K562 (cell line): Measurements from ENCODE around the gene TMTC4. TPM values are rescaled to one million over a fixed set of nuclear protein-coding genes. Genes with fewer than 3 reads are reported as not detected.
"Not testable (repeated sequence)": the region's sequence is repeated elsewhere in the genome, so short reads cannot be mapped to it uniquely, and the experiment has no call there.

Experiments used
- ATAC-seq: fragments of 200-7000 bp; cut with Tn5 transposase; 3 replicates; pipeline ENCODE4 v1.9.1; 2020; ENCODE audit warnings: moderate library complexity
- BruUV-seq: library from RNA; stranded (reverse); fragments of 400-500 nt; replicated peaks from 2 replicates; lab custom pipeline; 2021; lab: Mats Ljungman, UMichigan
- CTCF ChIA-PET: fragments of 300-600 bp; formaldehyde crosslinking; extraction: SDS; loops from one replicate; lab custom pipeline; 2021; ENCODE audit warnings: low intra/inter-chr PET ratio; lab: Yijun Ruan, JAX
- POLR2A ChIA-PET: fragments of 300-600, 350-650 bp; sonication (Branson Sonifier 250); formaldehyde crosslinking; extraction: SDS; loops from one replicate; lab custom pipeline; 2021; ENCODE audit warnings: antibody characterized with exemption, inconsistent platforms; lab: Yijun Ruan, JAX
- DNase-seq, 4 experiments: peaks; one replicate each; pipeline versions ENCODE4 v3.0.0 to v3.0.0-alpha.2; 2011 to 2018; ENCODE audit warnings: low spot score in 3 of 4, mixed read lengths in 3 of 4; ENCODE audit errors: extremely low read depth in 1 of 4
- FAIRE-seq: peaks from 2 replicates; lab custom pipeline; 2011; peaks lifted over from hg19 to GRCh38; lab: Jason Lieb, UNC
- H2AFZ ChIP-seq: 2 replicates; pipeline ENCODE4 v1.6.0; 2011; ENCODE audit warnings: low read depth, low read length, control low read depth, inconsistent platforms
- H3K27ac ChIP-seq: fragments of 200-600 bp; 3 replicates; pipeline ENCODE4 v1.8.0; 2011; ENCODE audit warnings: low read depth, mild to moderate bottlenecking, control low read depth, inconsistent platforms, low read length, moderate library complexity, mixed read lengths; ENCODE audit errors: extremely low read depth
- H3K27me3 ChIP-seq, 2 experiments: fragments of 300-600 bp in 1 of 2; 2 replicates in 1 of 2; 3 replicates in 1 of 2; pipeline versions ENCODE4 v1.6.0 to v1.8.0; 2011; ENCODE audit warnings: inconsistent platforms in 2 of 2, low read length in 2 of 2, mild to moderate bottlenecking in 1 of 2, mixed read lengths in 1 of 2, moderate library complexity in 1 of 2; ENCODE audit not compliant: control insufficient read depth in 2 of 2, insufficient read depth in 2 of 2
- H3K36me3 ChIP-seq: fragments of 300-600 bp; 3 replicates; pipeline ENCODE4 v1.8.0; 2011; ENCODE audit warnings: mild to moderate bottlenecking, low read length, inconsistent platforms; ENCODE audit not compliant: control insufficient read depth, insufficient read depth
- H3K4me1 ChIP-seq, 2 experiments: fragments of 200-600 bp in 1 of 2; replicated peaks in 1 of 2; 2 replicates in 1 of 2; 3 replicates in 1 of 2; pipeline versions ENCODE4 v1.5.1 to v1.8.0; 2011; ENCODE audit warnings: inconsistent platforms in 2 of 2, low read length in 2 of 2, mild to moderate bottlenecking in 1 of 2, mixed read lengths in 1 of 2, moderate library complexity in 1 of 2; ENCODE audit not compliant: control insufficient read depth in 2 of 2, insufficient read depth in 2 of 2
- H3K4me2 ChIP-seq: 2 replicates; pipeline ENCODE4 v1.6.1; 2011; ENCODE audit warnings: low read length, control low read depth, inconsistent platforms, mixed read lengths; ENCODE audit not compliant: insufficient read depth
- H3K4me3 ChIP-seq: fragments of 200-600 bp; sonication (generic), shearing (Covaris generic); 2 replicates; pipeline ENCODE4 v1.5.1; 2016; ENCODE audit warnings: control low read depth, inconsistent platforms
- H3K79me2 ChIP-seq: fragments of 200-600 bp; 3 replicates; pipeline ENCODE4 v1.8.0; 2011; ENCODE audit warnings: low read length, inconsistent platforms; ENCODE audit not compliant: control insufficient read depth, insufficient read depth
- H3K9ac ChIP-seq, 2 experiments: 2 replicates each; pipeline versions ENCODE4 v1.6.0 to v1.6.1; 2011; ENCODE audit warnings: low read depth in 2 of 2, low read length in 2 of 2, control low read depth in 1 of 2, inconsistent platforms in 1 of 2, mild to moderate bottlenecking in 1 of 2, mixed read lengths in 1 of 2; ENCODE audit not compliant: insufficient read depth in 1 of 2
- H3K9me1 ChIP-seq: one replicate; pipeline ENCODE4 v1.6.0; 2011; ENCODE audit warnings: inconsistent platforms, mild to moderate bottlenecking, low read length, moderate library complexity; ENCODE audit not compliant: control insufficient read depth, insufficient read depth
- H3K9me3 ChIP-seq: replicated peaks from 2 replicates; pipeline ENCODE4 v1.5.1; 2011; ENCODE audit warnings: low read depth, low read length, inconsistent platforms; ENCODE audit not compliant: control insufficient read depth, insufficient read depth
- H4K20me1 ChIP-seq: replicated peaks from 2 replicates; pipeline ENCODE4 v1.6.1; 2011; ENCODE audit warnings: low read length, inconsistent platforms, mixed read lengths; ENCODE audit not compliant: control insufficient read depth, insufficient read depth
- BRD9 ChIP-seq: fragments of 450-650 bp; IDR thresholded peaks from 2 replicates; pipeline ENCODE4 v1.6.1; 2018; ENCODE audit warnings: low read depth; ENCODE audit not compliant: partially characterized antibody
- ESRRB ChIP-seq: fragments of 250-450 bp; sonication (Bioruptor Pico); IDR thresholded peaks from 2 replicates; pipeline ENCODE4 v1.5.0; 2020; ENCODE audit warnings: mild to moderate bottlenecking, moderate library complexity, borderline replicate concordance
- NFIC ChIP-seq: fragments of 450-650 bp; IDR thresholded peaks from 2 replicates; pipeline ENCODE4 v1.6.1; 2017; ENCODE audit warnings: mild to moderate bottlenecking, inconsistent platforms
- NR4A1 ChIP-seq, 2 experiments: fragments of 250-450 bp in 1 of 2; fragments of 450-650 bp in 1 of 2; sonication (Bioruptor Pico) in 1 of 2; IDR thresholded peaks; 2 replicates each; pipeline versions ENCODE4 v1.4.0 to v1.6.1; 2016 to 2020; ENCODE audit warnings: mild to moderate bottlenecking in 2 of 2, missing compliant biosample characterization in 1 of 2, missing genetic modification characterization in 1 of 2, moderate library complexity in 1 of 2
- RERE ChIP-seq: sonication (generic); formaldehyde crosslinking; IDR thresholded peaks from 2 replicates; pipeline ENCODE4 v1.8.0; 2023; ENCODE audit warnings: missing genetic modification reagents, mild to moderate bottlenecking, borderline replicate concordance
- WGBS: fragments of 100-300 bp; shearing (Covaris generic); methylation state at CpG from one replicate; pipeline ENCODE4 v1.1.6; 2016; ENCODE audit warnings: low coverage, mixed read lengths; ENCODE audit not compliant: insufficient coverage; ENCODE audit errors: missing lambda C conversion rate; 5-methylcytosine and 5-hydroxymethylcytosine counted together
- in situ Hi-C: fragments of 300-500 bp; cut with MboI; formaldehyde crosslinking; loops from 4 replicates; pipeline ENCODE4 v1.15.0; 2018; ENCODE audit warnings: inconsistent platforms, mixed read lengths
- intact Hi-C: fragments of 100-400 bp; cut with micrococcal nuclease; formaldehyde crosslinking; loops from 2 replicates; pipeline ENCODE4 v1.14.2; 2022
- polyA plus RNA-seq, 8 experiments: library from polyadenylated mRNA; depleted of rRNA in 4 of 8; stranded (reverse) in 5 of 8; unstranded in 3 of 8; fragments of >200 nt; fragmentation: Nextera tagmentation in 2 of 8; fragmentation: Illumina TruSeq in 1 of 8; extraction: Ambion mirVana in 2 of 8; extraction: Trizol in 1 of 8; gene quantifications; 2 replicates each; pipeline versions ENCODE4 v1.2.1 to v1.2.3, GENCODE V29; 2011 to 2014; ENCODE audit warnings: inconsistent platforms in 1 of 8, missing spikeins in 1 of 8
- total RNA-seq, 7 experiments: library from RNA; depleted of rRNA in 6 of 7; stranded (reverse); fragments of >200 nt in 6 of 7; fragmentation: Illumina TruSeq in 2 of 7; extraction: Trizol in 2 of 7; gene quantifications; 2 replicates each; pipeline versions ENCODE4 v1.2.1 to v1.2.3, GENCODE V29; 2011 to 2021; ENCODE audit warnings: low replicate concordance in 1 of 7

Gene TMTC4
- total and polyA plus RNA-seq, 9 of the 15 experiments (the other 6 are each of a cell fraction or from before 2014, with no cell fraction given): 3.5 to 16.7 (median 11.8) TPM

DNA sequence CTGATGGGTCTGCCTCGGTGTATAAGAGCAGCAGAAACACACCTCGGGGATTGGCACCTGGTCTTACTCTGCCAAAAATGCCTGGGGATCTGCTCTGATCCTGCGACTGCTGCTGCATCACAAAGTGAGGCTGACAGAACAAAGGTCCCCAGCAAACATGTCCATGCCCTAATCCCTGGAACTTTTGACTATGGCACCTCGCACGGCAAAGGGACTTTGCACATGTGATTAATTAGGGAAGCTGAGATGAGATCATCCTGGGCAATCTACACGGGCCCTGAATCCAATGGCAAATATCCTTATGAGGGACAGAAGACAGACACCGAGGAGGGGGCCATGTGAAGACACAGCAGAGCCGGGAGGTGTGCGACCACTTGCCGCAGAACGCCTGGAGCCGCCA is 94.5 kb downstream of the TMTC4 start (continued):
- no peak for TF ChIP-seq BRD9

DNA sequence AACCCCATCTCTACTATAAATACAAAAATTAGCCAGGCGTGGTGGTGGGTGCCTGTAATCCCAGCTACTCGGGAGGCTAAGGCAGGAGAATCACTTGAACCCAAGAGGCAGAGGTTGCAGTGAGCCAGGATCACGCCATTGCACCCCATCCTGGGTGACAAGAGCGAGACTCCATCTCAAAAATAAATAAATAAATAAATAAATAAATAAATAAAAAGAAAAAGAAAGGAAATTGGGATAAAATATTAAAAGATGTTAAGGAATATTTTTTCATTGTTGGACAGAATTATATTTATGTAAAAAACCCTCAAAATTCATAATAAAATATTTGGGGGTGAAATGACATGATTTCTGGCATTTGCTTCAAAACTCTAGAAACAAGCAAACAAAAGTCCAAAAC is 97.4 kb downstream of the TMTC4 start:
- CTCF ChIA-PET, FAIRE-seq, H3K27me3 ChIP-seq, BruUV-seq, H3K9me1 ChIP-seq, ATAC-seq, H3K4me2 ChIP-seq, H3K9ac ChIP-seq, H3K36me3 ChIP-seq, H3K4me1 ChIP-seq, H4K20me1 ChIP-seq, H3K27ac ChIP-seq, H3K4me3 ChIP-seq, in situ Hi-C loops, H2AFZ ChIP-seq, H3K9me3 ChIP-seq, H3K79me2 ChIP-seq, DNase-seq, POLR2A ChIA-PET: not testable (repeated sequence)
- WGBS: 60% methylated on average over 1 of the region's 4 CpGs
- intact Hi-C loops: loop anchor here (10.0 kb wide), 2 partner anchors 268 to 358 kb away; no protein-coding TSS in a partner anchor

DNA sequence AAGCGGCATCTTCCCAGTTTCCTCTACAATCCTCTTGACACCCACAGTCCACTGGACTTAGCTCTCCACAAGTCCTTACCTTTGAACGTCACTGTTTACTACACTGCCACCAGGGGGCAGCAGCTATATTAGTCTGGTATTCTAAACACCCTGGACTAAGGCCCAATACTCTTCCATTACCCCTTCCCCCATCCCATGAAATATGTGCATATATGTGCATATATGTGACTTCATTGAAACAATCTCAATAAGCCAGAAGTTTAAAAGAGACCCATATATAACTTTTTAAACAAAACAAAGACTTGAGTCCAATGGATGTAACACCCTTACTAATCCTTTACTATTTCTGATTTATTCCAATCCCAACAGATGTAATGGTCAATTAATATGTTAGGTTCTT is 101.5 kb downstream of the TMTC4 start:
- Histone ChIP-seq H3K9me1 (no peaks in the 10 kb centered on the region), H3K4me3 (no peak overlapping the region), H3K9ac (no peak overlapping the region), H3K27ac (no peak overlapping the region), H3K4me2 (no peak overlapping the region), H3K36me3 (no peaks in the 10 kb centered on the region), H3K9me3 (no peaks in the 10 kb centered on the region), H3K79me2 (no peaks in the 10 kb centered on the region), H3K27me3 (no peaks in the 10 kb centered on the region), H3K4me1 (no peaks in the 10 kb centered on the region), H2AFZ (no peak overlapping the region), H4K20me1 (no peaks in the 10 kb centered on the region)
- ATAC-seq: peak; percentile 98
- BruUV-seq: no TSS peak
- FAIRE-seq: peak; percentile 87
- POLR2A ChIA-PET: no interaction called here
- peak; percentile 58 to 84 (median 61) for DNase-seq
- in situ Hi-C loops: loop anchor here (25.0 kb wide), 1 partner anchor 539 kb away; no protein-coding TSS in a partner anchor
- intact Hi-C loops: loop anchor here (2.0 to 10.0 kb wide), 5 partner anchors 64 to 554 kb away; partner anchors contain the start of gene TMTC4
- CTCF ChIA-PET: interaction anchor here (0.6 to 1.8 kb wide), 4 partner anchors 20 to 555 kb away, joined by 3 to 6 read pairs (median 4); no protein-coding TSS in a partner anchor
- 0% methylated on average over 2 of the region's 2 CpGs for WGBS
- TF ChIP-seq NR4A1 (CRISPR knock-in tag; IDR thresholded peaks at IDR 0.05) (no peak), NR4A1 (tag; IDR thresholded peaks at IDR 0.05) (no peak), NFIC (0 out of 2 replicates have a peak, but pooled peaks have one; percentile 25), RERE (CRISPR knock-in tag) (no peak), ESRRB (CRISPR knock-in tag) (no peak)
